ENCODE measurements around the gene MKI67.
A peak's percentile ranks its signal among the peaks of the same experiment; 100 is the strongest.

The MKI67 gene

DNA sequence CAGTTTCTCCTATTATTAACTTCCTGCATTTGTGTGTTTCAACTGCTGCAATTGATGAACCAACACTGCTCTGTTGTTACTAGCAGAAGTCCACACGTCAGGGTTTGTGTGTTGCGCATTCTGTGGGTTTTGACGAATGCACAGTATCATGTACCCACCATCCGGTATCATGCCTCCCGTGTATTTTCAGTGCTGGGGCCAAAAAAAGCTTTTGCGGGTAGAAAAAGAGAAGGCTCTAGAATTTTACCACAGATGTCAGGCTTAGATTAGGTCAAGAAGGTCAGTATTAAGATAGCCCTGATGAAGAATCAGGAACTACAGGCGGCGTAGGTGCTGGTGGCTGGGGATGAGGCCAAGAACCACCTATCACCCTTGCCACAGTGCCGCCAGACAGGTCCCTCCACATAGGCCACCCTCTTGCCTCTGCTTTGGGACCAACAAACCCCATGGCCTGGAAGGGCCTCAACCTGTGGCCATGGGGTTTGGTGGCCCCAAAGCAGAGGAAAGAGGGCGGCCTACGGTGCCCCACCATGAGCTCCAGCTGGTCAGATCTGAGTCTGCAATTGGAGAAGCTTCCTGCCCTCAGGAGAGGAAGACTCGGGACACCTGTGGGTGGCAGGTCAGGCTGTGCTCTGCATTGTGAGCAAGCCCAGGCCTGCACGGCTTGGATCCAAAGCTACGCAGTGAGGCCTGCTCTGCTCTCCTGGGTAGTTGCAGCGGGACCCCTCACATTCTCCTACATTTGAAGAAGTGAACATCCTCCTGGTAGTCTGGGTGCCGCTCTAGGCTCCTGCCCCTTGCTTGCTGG, 71.9 kb downstream of the MKI67 start:
- Histone ChIP-seq H3K4me3 (ENCODE audit: low read length) (no peak overlapping the region), H3K36me3 (ENCODE audit: control insufficient read depth, insufficient read depth, low read length) (peaks cover 4% of the 10 kb centered on the region), H3K27me3 (ENCODE audit: control insufficient read depth, insufficient read depth, low read length) (no peaks in the 10 kb centered on the region), H3K27ac (ENCODE audit: low read depth, low read length) (no peak overlapping the region), H3K4me1 (ENCODE audit: control insufficient read depth, insufficient read depth, low read length) (no peaks in the 10 kb centered on the region), H3K9ac (ENCODE audit: low read length) (no peak overlapping the region)

DNA sequence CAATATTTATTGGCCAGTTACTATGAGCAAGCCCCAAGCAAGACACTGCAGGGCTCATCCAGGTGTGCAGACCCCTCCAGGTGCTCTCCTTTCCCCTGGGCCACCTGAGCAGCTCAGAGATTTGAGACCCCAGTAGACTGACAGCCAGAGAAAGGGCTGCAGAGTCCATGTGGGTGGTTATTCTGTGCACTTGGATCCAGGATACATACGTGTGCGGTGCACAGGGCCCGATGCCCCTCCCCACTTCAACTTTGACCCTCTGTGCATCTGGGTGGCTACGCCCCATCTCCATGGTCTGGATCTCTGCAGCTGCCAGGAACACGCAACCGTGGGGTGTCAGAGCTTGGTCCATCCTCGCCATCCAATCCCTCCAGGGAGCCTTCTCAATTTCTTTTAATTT, 72.9 kb downstream of the MKI67 start:
- H3K27me3 ChIP-seq (ENCODE audit: control insufficient read depth, insufficient read depth, low read length) = no peaks in the 10 kb centered on the region
- peaks cover 2% of the 10 kb centered on the region for H3K4me1 ChIP-seq (ENCODE audit: control insufficient read depth, insufficient read depth, low read length)
- no peak overlapping the region for H3K9ac ChIP-seq (ENCODE audit: low read length)
- H3K36me3 ChIP-seq (ENCODE audit: control insufficient read depth, insufficient read depth, low read length) = peaks cover 4% of the 10 kb centered on the region
- no peak overlapping the region for H3K4me3 ChIP-seq (ENCODE audit: low read length)
- H3K27ac ChIP-seq (ENCODE audit: low read depth, low read length) = no peak overlapping the region

DNA sequence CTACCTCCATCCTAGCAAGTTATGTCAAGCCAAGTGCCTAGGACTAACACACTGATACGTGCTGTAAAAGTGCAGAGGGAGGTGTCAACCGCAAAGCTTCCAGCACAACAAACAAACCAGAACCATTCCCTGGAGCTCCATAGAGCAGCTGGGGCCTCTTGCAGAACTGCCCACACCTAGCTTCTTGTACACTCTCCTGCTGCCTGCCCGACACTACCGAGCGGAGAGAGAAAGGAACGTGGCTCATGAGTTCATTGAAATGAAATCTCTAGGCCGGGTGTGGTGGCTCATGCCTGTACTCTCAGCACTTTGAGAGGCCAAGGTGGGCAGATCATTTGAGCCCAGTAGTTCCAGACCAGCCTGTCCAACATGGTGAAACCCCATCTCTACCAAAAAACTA, 73.5 kb downstream of the MKI67 start:
- Histone ChIP-seq H3K27ac (ENCODE audit: low read depth, low read length) (no peak overlapping the region), H3K9ac (ENCODE audit: low read length) (no peak overlapping the region), H3K36me3 (ENCODE audit: control insufficient read depth, insufficient read depth, low read length) (peaks cover 4% of the 10 kb centered on the region), H3K4me3 (ENCODE audit: low read length) (no peak overlapping the region), H3K4me1 (ENCODE audit: control insufficient read depth, insufficient read depth, low read length) (peaks cover 3% of the 10 kb centered on the region), H3K27me3 (ENCODE audit: control insufficient read depth, insufficient read depth, low read length) (no peaks in the 10 kb centered on the region)

GRCh38 chr10:128051548-128051947, 74.7 kb downstream of the MKI67 start:
- Histone ChIP-seq H3K4me3 (ENCODE audit: low read length) (no peak overlapping the region), H3K36me3 (ENCODE audit: control insufficient read depth, insufficient read depth, low read length) (peaks cover 4% of the 10 kb centered on the region), H3K27me3 (ENCODE audit: control insufficient read depth, insufficient read depth, low read length) (no peaks in the 10 kb centered on the region), H3K27ac (ENCODE audit: low read depth, low read length) (no peak overlapping the region), H3K4me1 (ENCODE audit: control insufficient read depth, insufficient read depth, low read length) (peaks cover 3% of the 10 kb centered on the region), H3K9ac (ENCODE audit: low read length) (no peak overlapping the region)

DNA sequence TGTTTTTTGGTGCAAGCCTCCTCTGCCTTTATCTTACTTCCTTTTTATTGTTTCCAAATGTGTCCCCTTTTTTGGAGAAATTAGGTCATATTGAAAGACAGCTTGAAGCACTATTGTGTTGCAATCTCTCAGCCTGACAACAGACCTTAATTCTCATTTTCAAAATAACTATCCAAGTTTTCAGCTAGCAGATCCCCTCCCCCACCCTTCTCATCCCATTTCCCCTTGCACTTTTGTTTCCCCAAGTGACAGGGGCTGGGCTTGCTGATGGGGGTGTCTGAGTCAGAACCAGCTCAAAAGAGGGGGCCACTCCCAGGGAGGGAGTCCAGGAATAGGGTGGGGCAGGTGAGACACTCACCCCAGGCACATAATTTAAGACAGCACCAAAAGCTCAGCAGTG, 75.3 kb downstream of the MKI67 start:
- Histone ChIP-seq H3K27ac (ENCODE audit: low read depth, low read length) (no peak overlapping the region), H3K4me3 (ENCODE audit: low read length) (no peak overlapping the region), H3K27me3 (ENCODE audit: control insufficient read depth, insufficient read depth, low read length) (no peaks in the 10 kb centered on the region)

DNA sequence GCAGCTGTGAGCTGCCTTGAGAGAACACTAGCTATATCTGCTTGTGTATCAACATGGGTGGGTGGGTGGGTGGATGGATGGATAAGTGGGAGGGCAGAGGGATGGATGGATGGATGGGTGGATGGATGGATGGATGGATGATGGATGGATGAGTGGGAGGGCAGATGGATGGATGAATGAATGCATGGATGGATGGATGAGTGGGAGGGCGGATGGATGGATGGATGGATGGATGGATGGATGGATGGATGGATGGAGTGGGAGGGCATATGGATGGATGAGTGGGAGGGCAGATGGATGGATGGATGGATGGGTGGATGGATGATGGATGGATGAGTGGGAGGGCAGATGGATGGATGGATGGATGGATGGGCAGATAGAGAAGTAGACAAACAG, 76.1 kb downstream of the MKI67 start:
- Histone ChIP-seq H3K36me3 (ENCODE audit: control insufficient read depth, insufficient read depth, low read length) (peaks cover 4% of the 10 kb centered on the region), H3K4me1 (ENCODE audit: control insufficient read depth, insufficient read depth, low read length) (peaks cover 3% of the 10 kb centered on the region), H3K4me3 (ENCODE audit: low read length) (no peak overlapping the region), H3K27me3 (ENCODE audit: control insufficient read depth, insufficient read depth, low read length) (no peaks in the 10 kb centered on the region), H3K9ac (ENCODE audit: low read length) (no peak overlapping the region), H3K27ac (ENCODE audit: low read depth, low read length) (no peak overlapping the region)

More for the DNA sequence above, 75.3 kb downstream of the MKI67 start:
- Histone ChIP-seq H3K36me3 (ENCODE audit: control insufficient read depth, insufficient read depth, low read length) (peaks cover 4% of the 10 kb centered on the region), H3K9ac (ENCODE audit: low read length) (no peak overlapping the region), H3K4me1 (ENCODE audit: control insufficient read depth, insufficient read depth, low read length) (peaks cover 3% of the 10 kb centered on the region)

DNA sequence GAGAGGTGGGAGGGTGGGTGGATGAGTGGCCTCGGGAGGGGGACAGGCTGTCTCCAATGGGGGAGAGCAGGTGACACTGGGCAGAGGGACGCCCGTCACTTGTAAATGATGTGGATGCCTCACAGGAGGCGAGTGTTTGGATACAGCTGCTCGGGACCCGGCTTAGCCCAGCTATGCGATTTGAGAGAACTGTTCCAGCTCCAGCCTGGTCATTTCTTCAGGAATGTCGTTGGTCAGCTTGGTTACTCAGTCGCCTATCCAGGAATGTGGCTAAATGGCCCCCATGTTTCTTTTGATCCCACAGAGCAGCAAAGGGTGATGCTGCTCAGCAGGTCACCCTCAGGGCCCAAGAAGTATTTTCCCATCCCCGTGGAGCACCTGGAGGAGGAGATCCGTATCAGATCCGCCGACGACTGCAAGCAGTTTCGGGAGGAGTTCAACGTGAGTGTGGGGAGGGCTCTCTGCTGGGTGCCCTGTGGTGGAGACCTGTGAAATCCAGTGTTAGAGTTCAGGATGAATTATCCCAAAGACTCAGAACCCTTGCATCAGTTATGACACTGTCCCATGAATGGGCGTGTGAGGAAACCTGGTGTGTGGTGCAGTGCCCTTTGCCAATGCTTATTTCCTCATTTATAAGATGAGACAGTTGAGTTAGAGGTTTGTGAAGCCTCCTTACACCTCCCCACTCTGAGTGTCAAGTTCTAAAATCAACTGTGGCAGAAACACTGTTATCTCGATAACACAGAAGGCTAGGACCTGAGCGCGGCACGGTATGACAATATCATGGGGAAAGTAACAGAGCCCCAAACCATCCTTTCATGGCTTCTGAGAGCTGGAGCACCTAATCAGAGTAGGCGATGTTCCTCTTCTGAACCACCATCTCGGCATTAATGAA, 76.8 kb downstream of the MKI67 start:
- H3K27me3 ChIP-seq (ENCODE audit: control insufficient read depth, insufficient read depth, low read length) = no peaks in the 10 kb centered on the region
- no peak overlapping the region for H3K9ac ChIP-seq (ENCODE audit: low read length)
- H3K27ac ChIP-seq (ENCODE audit: low read depth, low read length) = no peak overlapping the region
- peak overlapping the region; percentile 28 for H3K4me3 ChIP-seq (ENCODE audit: low read length)
- peaks cover 3% of the 10 kb centered on the region for H3K4me1 ChIP-seq (ENCODE audit: control insufficient read depth, insufficient read depth, low read length)
- H3K36me3 ChIP-seq (ENCODE audit: control insufficient read depth, insufficient read depth, low read length) = peaks cover 4% of the 10 kb centered on the region

DNA sequence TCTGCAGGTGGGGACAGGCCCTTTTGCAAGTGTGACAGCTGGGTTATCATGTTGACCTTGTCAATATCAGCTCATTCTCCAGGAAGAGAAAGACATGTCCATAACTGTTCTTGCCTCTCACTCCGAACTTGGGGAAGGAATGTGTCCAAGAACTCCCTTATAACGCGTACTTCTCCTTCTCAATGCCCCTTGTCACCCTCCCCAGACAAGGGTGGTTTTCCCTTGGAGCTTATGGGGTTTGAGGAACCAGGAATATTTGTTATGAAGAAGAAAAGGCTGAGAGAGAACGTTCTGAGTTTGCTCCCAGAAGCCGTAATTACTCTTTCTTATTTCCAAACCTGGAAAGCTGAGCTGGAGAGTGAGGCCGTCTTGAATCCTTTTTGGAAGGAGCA, 77.4 kb downstream of the MKI67 start:
- Histone ChIP-seq H3K4me1 (ENCODE audit: control insufficient read depth, insufficient read depth, low read length) (peaks cover 3% of the 10 kb centered on the region), H3K27ac (ENCODE audit: low read depth, low read length) (no peak overlapping the region), H3K27me3 (ENCODE audit: control insufficient read depth, insufficient read depth, low read length) (no peaks in the 10 kb centered on the region), H3K4me3 (ENCODE audit: low read length) (peak overlapping the region; percentile 48), H3K36me3 (ENCODE audit: control insufficient read depth, insufficient read depth, low read length) (peaks cover 4% of the 10 kb centered on the region), H3K9ac (ENCODE audit: low read length) (peak overlapping the region; percentile 24)

DNA sequence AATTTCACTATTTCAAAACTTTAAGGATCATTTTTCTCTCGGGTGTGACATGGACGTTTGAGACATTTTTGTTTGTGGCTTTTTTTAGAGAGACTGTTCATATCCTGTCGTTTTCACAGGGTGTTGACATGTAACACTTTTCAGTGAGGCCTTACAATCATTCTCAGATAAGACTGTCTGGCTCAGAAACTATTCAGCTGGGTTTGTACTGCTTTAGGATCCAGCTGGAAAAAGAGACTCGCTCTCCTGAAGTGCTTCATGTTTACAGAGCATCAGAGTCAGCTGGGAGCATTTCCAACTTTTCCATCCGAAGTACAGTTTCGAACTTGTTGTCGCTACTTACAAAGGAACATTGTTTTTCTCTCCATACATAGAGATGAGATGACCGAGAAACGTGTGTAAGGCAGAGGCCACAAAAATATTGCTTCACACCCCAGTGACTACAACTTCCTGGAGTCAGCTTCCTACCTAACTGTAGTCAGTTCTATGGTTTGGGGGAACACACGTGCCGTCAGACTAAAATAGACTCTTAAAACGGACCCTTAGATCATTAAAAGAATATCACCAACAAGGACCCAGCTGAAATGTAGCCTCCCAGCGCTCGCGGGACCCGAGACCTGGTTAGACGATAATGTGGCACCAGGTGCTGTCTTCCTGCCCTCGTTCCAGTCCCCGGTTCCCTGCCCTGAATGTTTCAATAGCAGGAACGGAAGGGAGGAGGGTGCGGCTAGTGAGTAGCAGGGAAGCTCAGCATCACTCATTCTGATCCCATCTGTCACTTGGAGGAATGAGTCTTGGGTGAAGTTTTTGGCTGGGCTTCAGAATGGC, 78.0 kb downstream of the MKI67 start:
- Histone ChIP-seq H3K36me3 (ENCODE audit: control insufficient read depth, insufficient read depth, low read length) (peaks cover 4% of the 10 kb centered on the region), H3K9ac (ENCODE audit: low read length) (peak overlapping the region; percentile 24), H3K4me3 (ENCODE audit: low read length) (peak overlapping the region; percentile 48), H3K27ac (ENCODE audit: low read depth, low read length) (peak overlapping the region; percentile 2), H3K27me3 (ENCODE audit: control insufficient read depth, insufficient read depth, low read length) (no peaks in the 10 kb centered on the region), H3K4me1 (ENCODE audit: control insufficient read depth, insufficient read depth, low read length) (peaks cover 3% of the 10 kb centered on the region)

DNA sequence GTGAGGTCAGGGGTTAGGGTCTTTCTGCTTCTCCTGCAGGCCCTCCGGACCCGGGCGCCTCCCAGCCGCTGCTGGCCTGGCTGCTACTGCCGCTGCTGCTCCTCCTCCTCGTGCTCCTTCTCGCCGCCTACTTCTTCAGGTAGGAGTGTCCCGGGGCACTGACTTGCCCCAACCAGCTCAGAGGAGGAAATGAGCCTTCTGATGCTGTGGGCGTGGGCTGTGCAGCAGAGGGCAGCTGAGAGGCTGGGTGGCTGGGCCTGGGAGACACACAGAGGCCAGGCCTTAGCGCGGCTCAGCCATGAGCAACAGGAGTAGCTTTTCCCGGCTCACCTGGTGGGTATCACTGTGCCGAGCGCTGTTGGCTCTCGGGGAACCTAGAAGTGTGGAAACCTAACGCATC, 78.9 kb downstream of the MKI67 start:
- peak overlapping the region; percentile 48 for H3K4me3 ChIP-seq (ENCODE audit: low read length)
- H3K36me3 ChIP-seq (ENCODE audit: control insufficient read depth, insufficient read depth, low read length) = peaks cover under 1% of the 10 kb centered on the region
- H3K27me3 ChIP-seq (ENCODE audit: control insufficient read depth, insufficient read depth, low read length) = no peaks in the 10 kb centered on the region
- peaks cover 3% of the 10 kb centered on the region for H3K4me1 ChIP-seq (ENCODE audit: control insufficient read depth, insufficient read depth, low read length)
- no peak overlapping the region for H3K9ac ChIP-seq (ENCODE audit: low read length)
- no peak overlapping the region for H3K27ac ChIP-seq (ENCODE audit: low read depth, low read length)

DNA sequence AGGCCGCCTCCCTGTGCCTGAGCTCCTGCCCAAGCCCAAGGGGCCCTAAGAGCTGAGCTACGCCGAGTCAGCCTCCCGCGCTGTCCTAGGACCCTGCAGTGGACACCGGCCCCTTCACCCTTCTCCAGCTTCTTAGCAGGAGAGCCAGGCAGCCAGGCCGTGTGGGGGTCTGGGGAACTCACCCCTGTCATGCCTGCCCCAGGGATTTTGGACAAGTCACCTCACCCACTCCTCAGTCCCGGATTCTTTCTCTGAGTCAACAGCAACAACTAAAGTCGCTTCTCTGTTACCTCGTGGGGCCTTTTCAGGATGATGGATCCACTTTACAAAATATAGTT, 79.3 kb downstream of the MKI67 start:
- Histone ChIP-seq H3K27me3 (ENCODE audit: control insufficient read depth, insufficient read depth, low read length) (no peaks in the 10 kb centered on the region), H3K4me1 (ENCODE audit: control insufficient read depth, insufficient read depth, low read length) (peaks cover 3% of the 10 kb centered on the region), H3K9ac (ENCODE audit: low read length) (no peak overlapping the region), H3K4me3 (ENCODE audit: low read length) (peak overlapping the region; percentile 26), H3K27ac (ENCODE audit: low read depth, low read length) (no peak overlapping the region), H3K36me3 (ENCODE audit: control insufficient read depth, insufficient read depth, low read length) (no peaks in the 10 kb centered on the region)
